NCI-H2171 (cell line): Measurements from ENCODE around the gene PLB1.

Experiments
- DNase-seq: peaks from one replicate; lab custom pipeline; 2025; lab: John Stamatoyannopoulos, UW

PLB1 gene

GRCh38 chr2:28495551-28496250 is at the start of gene PLB1:
TSS of gene PLB1 (plus strand) at chr2:28496060. CDS start at chr2:28496115, 55 bp downstream.
- DNase-seq = no peak

- DNase-seq = no peak
Observed at GRCh38 chr2:28446531-28446930, 49.3 kb upstream of the PLB1 start.

- no peak for DNase-seq
Observed at GRCh38 chr2:28447086-28447485, 48.8 kb upstream of the PLB1 start.

- DNase-seq = no peak
Observed at GRCh38 chr2:28447943-28448792, 47.7 kb upstream of the PLB1 start.

- no peak for DNase-seq
Observed at GRCh38 chr2:28448793-28449100, 47.1 kb upstream of the PLB1 start.

- DNase-seq = no peak
Observed at GRCh38 chr2:28449126-28449487, 46.8 kb upstream of the PLB1 start.

GRCh38 chr2:28449488-28450395 is 46.1 kb upstream of the PLB1 start:
- DNase-seq = no peak

- no peak for DNase-seq
Observed at GRCh38 chr2:28450901-28451565, 44.8 kb upstream of the PLB1 start.

- no peak for DNase-seq
Observed at GRCh38 chr2:28451793-28452533, 43.9 kb upstream of the PLB1 start.

- DNase-seq = no peak
Observed at GRCh38 chr2:28452534-28453081, 43.3 kb upstream of the PLB1 start.

- DNase-seq = no peak
Observed at GRCh38 chr2:28453396-28453795, 42.5 kb upstream of the PLB1 start.

GRCh38 chr2:28454016-28454930 is 41.6 kb upstream of the PLB1 start:
- no peak for DNase-seq

GRCh38 chr2:28457237-28457636 is 38.6 kb upstream of the PLB1 start:
- DNase-seq = no peak

- DNase-seq = no peak
Observed at GRCh38 chr2:28461056-28461455, 34.8 kb upstream of the PLB1 start.

- no peak for DNase-seq
Observed at GRCh38 chr2:28462122-28462521, 33.7 kb upstream of the PLB1 start.

GRCh38 chr2:28463211-28463816 is 32.5 kb upstream of the PLB1 start:
- no peak for DNase-seq

GRCh38 chr2:28463893-28464292 is 32.0 kb upstream of the PLB1 start:
- no peak for DNase-seq

GRCh38 chr2:28465148-28465885 is 30.5 kb upstream of the PLB1 start:
- no peak for DNase-seq

- no peak for DNase-seq
Observed at GRCh38 chr2:28469304-28469703, 26.6 kb upstream of the PLB1 start.
